Activated gamma-delta T cell treated with Interleukin-2 at 50 U/mL for 16 hours (primary cell): Measurements from ENCODE around the gene EIF2B4.

Experiments
- DNase-seq: peaks from one replicate; pipeline ENCODE4 v3.0.0-alpha.2; 2020

The EIF2B4 gene

GRCh38 chr2:27370026-27370815 lies at the start of gene EIF2B4, which contains the start of gene SNX17:
Gene EIF2B4 (minus strand): TSS chr2:27370338. CDS start chr2:27370314, 24 bp downstream.
Gene SNX17 (plus strand): TSS chr2:27370616. CDS start chr2:27370744, 128 bp downstream.
- DNase-seq = peak; percentile 99

- DNase-seq = no peak
Measured at GRCh38 chr2:27416151-27416550, 46.0 kb upstream of the EIF2B4 start.

GRCh38 chr2:27412419-27413152 lies 42.4 kb upstream of the EIF2B4 start:
- no peak for DNase-seq

GRCh38 chr2:27409321-27410073 lies 39.4 kb upstream of the EIF2B4 start, which contains the start of gene PPM1G:
Gene PPM1G (minus strand): TSS chr2:27409591. CDS start chr2:27409422, 169 bp downstream.
- DNase-seq = peak; percentile 96

- no peak for DNase-seq
Measured at GRCh38 chr2:27408601-27409320, 38.6 kb upstream of the EIF2B4 start.

GRCh38 chr2:27407798-27408491 lies 37.8 kb upstream of the EIF2B4 start:
- no peak for DNase-seq

- no peak for DNase-seq
Measured at GRCh38 chr2:27400348-27401135, 30.4 kb upstream of the EIF2B4 start.

- DNase-seq = no peak
Measured at GRCh38 chr2:27398962-27399361, 28.8 kb upstream of the EIF2B4 start.

- DNase-seq = no peak
Measured at GRCh38 chr2:27393225-27393624, 23.1 kb upstream of the EIF2B4 start.

GRCh38 chr2:27390822-27391679 lies 20.9 kb upstream of the EIF2B4 start:
- DNase-seq = no peak

- no peak for DNase-seq
Measured at GRCh38 chr2:27381577-27382181, 11.5 kb upstream of the EIF2B4 start.

- DNase-seq = peak; percentile 87
Measured at GRCh38 chr2:27380626-27381545, 10.7 kb upstream of the EIF2B4 start, which contains the start of gene ZNF513. Gene ZNF513 (minus strand): TSS chr2:27380734. CDS start chr2:27380526, 208 bp downstream.

GRCh38 chr2:27379836-27380625 lies 9.9 kb upstream of the EIF2B4 start:
- DNase-seq = peak; percentile 43

GRCh38 chr2:27379383-27379835 lies 9.3 kb upstream of the EIF2B4 start:
- DNase-seq = no peak

- no peak for DNase-seq
Measured at GRCh38 chr2:27378809-27379290, 8.7 kb upstream of the EIF2B4 start.

- DNase-seq = no peak
Measured at GRCh38 chr2:27378096-27378808, 8.1 kb upstream of the EIF2B4 start.
